Measurements from ENCODE around the gene SNRPD3.
"Not testable (repeated sequence)": the region's sequence is repeated elsewhere in the genome, so short reads cannot be mapped to it uniquely, and the experiment has no call there.

The SNRPD3 gene

DNA sequence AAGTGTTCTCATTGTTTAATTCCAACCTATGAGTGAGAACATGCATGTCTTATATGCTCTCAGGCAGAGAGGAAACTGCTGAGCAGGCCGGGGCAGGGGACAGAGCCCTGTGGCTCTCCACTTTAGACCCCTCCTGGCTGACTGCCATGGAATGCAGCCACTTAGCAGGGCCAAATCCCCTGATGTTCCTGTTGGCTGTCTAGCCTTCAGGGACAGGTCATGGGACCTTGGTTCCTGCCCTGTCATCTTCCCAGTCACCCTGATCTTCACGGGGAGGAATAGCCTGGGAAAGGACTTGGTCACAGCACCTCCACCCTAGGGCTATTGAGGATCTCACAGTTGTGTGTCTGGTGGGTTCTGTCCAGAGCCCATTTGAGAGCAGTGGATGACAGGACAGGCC lies 50.5 kb downstream of the SNRPD3 start:
- not testable (repeated sequence) for DNase-seq (ENCODE audit: low read depth); H3K4me3 ChIP-seq (ENCODE audit: low read length)

DNA sequence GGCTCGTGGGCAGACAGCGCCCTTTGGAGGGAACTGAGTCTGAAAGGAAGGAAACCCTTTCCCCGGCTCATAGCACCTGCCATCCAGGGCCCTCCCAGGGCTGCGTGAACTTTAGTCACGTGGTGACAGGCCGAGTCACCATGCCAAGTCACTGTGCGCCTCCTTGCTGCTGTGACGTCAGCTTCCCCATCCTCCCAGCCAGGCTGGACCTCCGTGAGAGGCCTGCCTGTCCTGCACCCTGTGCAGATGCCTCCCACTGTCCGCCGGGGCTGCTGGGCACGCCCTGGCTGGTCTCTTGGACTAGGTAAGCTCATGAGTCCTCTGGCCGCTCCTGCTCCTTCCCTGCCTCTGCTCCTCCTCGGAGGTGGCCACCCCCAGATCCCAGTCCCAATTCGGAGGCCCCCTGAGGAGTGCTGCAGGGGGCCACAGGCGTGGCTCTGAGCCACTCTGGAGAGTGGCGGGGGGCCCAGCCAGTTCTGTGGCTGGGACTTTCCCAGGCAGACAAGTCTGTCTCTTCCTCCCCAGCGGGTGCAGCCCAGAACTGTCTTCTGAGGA lies 51.7 kb downstream of the SNRPD3 start:
- peak; percentile 29 for DNase-seq (ENCODE audit: low read depth)
- not testable (repeated sequence) for H3K4me3 ChIP-seq (ENCODE audit: low read length)

- not testable (repeated sequence) for H3K4me3 ChIP-seq (ENCODE audit: low read length); DNase-seq (ENCODE audit: low read depth)
Observed at GRCh38 chr22:24608327-24608726, 52.5 kb downstream of the SNRPD3 start.

GRCh38 chr22:24609888-24610287 lies 54.1 kb downstream of the SNRPD3 start:
- not testable (repeated sequence) for DNase-seq (ENCODE audit: low read depth); H3K4me3 ChIP-seq (ENCODE audit: low read length)

DNA sequence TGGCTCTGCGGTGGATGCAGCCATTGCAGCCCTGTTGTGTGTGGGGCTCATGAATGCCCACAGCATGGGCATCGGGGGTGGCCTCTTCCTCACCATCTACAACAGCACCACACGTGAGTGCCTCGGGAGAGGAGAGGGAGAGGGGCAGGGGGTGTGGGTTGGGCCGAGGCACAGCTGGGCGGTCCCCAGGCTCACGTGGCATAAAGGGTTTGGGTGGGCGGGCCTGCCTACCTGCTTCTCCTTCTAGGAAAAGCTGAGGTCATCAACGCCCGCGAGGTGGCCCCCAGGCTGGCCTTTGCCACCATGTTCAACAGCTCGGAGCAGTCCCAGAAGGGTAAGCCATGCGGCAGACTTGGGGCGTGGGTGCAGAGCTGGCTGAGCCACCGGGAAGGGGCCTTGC lies 59.0 kb downstream of the SNRPD3 start:
- H3K4me3 ChIP-seq (ENCODE audit: low read length); DNase-seq (ENCODE audit: low read depth): not testable (repeated sequence)

DNA sequence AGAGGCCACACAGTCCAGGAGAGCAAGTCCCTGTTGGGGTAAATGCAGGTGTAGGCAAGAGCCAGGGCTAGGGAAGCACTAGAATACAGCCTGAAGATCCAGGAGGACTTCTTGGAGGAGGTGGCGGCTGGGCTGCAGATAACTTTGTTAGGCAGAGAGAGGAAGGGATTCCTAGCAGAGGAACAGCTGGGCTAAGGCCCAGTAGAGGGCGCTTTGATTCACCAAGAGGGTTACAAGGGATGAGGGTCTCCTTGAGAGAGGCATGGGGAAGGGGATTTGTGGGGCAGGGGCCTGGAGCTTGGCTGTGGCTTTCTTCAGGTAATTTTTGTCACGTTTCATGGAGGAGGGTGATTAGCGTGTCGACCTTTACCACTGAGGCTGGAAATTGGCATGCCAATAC lies 65.4 kb downstream of the SNRPD3 start:
- DNase-seq (ENCODE audit: low read depth); H3K4me3 ChIP-seq (ENCODE audit: low read length): not testable (repeated sequence)

GRCh38 chr22:24622596-24622995 lies 66.8 kb downstream of the SNRPD3 start:
- DNase-seq (ENCODE audit: low read depth); H3K4me3 ChIP-seq (ENCODE audit: low read length): not testable (repeated sequence)

Measured in epithelial cell of esophagus (primary cell).